Measurements from ENCODE around the gene IPO13.
A peak's percentile ranks its signal among the peaks of the same experiment; 100 is the strongest.

IPO13 gene

DNA sequence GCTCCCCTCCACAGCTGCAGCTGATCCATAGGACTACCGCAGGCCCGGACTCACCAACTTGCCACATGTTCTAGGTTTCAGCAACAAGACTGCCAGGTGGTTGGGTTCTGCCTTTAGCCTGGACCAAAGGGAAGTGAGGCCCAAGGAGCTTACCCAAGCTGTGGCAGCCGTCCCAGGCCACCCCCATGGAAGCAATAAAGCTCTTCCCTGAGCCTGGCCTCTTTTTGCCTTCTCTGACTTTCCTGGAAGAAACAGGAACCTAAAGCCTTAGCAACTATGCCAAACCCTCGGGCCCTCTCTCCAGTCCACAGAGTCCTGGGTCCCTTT lies 15.8 kb upstream of the IPO13 start:
- Histone ChIP-seq H2AFZ (ENCODE audit: low read length) (no peak overlapping the region), H4K20me1 (ENCODE audit: insufficient read depth, low read length) (no peaks in the 10 kb centered on the region), H3K4me2 (ENCODE audit: low read depth, low read length) (no peak overlapping the region), H3K27me3 (replicated peaks; ENCODE audit: insufficient read depth, low read length) (no peaks in the 10 kb centered on the region), H3K79me2 (ENCODE audit: low read length) (no peaks in the 10 kb centered on the region), H3K4me1 (ENCODE audit: low read length) (peaks cover 5% of the 10 kb centered on the region), H3K9ac (ENCODE audit: low read length) (no peak overlapping the region), H3K9me3 (replicated peaks; ENCODE audit: insufficient read depth, low read length) (no peaks in the 10 kb centered on the region), H3K27ac (ENCODE audit: low read length) (no peak overlapping the region), H3F3A (ENCODE audit: insufficient read depth, low read length) (no peaks in the 10 kb centered on the region), H3K36me3 (replicated peaks; ENCODE audit: insufficient read depth, low read length) (no peaks in the 10 kb centered on the region), H3K9me2 (replicated peaks; ENCODE audit: insufficient read depth, low read length) (no peaks in the 10 kb centered on the region), H3K4me3 (ENCODE audit: low read length) (no peak overlapping the region)
- no peak for TF ChIP-seq EZH2 (optimal IDR thresholded peaks at IDR 0.05; ENCODE audit: low read depth, low read length)
- TF ChIP-seq EZH2phosphoT487 (IDR thresholded peaks at IDR 0.05; ENCODE audit: low read length), result no peak
- TF ChIP-seq, protein P1, sequence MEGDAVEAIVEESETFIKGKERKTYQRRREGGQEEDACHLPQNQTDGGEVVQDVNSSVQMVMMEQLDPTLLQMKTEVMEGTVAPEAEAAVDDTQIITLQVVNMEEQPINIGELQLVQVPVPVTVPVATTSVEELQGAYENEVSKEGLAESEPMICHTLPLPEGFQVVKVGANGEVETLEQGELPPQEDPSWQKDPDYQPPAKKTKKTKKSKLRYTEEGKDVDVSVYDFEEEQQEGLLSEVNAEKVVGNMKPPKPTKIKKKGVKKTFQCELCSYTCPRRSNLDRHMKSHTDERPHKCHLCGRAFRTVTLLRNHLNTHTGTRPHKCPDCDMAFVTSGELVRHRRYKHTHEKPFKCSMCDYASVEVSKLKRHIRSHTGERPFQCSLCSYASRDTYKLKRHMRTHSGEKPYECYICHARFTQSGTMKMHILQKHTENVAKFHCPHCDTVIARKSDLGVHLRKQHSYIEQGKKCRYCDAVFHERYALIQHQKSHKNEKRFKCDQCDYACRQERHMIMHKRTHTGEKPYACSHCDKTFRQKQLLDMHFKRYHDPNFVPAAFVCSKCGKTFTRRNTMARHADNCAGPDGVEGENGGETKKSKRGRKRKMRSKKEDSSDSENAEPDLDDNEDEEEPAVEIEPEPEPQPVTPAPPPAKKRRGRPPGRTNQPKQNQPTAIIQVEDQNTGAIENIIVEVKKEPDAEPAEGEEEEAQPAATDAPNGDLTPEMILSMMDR (IDR thresholded peaks at IDR 0.05; ENCODE audit: low read length), result no peak
- DNase-seq, result no peak

DNA sequence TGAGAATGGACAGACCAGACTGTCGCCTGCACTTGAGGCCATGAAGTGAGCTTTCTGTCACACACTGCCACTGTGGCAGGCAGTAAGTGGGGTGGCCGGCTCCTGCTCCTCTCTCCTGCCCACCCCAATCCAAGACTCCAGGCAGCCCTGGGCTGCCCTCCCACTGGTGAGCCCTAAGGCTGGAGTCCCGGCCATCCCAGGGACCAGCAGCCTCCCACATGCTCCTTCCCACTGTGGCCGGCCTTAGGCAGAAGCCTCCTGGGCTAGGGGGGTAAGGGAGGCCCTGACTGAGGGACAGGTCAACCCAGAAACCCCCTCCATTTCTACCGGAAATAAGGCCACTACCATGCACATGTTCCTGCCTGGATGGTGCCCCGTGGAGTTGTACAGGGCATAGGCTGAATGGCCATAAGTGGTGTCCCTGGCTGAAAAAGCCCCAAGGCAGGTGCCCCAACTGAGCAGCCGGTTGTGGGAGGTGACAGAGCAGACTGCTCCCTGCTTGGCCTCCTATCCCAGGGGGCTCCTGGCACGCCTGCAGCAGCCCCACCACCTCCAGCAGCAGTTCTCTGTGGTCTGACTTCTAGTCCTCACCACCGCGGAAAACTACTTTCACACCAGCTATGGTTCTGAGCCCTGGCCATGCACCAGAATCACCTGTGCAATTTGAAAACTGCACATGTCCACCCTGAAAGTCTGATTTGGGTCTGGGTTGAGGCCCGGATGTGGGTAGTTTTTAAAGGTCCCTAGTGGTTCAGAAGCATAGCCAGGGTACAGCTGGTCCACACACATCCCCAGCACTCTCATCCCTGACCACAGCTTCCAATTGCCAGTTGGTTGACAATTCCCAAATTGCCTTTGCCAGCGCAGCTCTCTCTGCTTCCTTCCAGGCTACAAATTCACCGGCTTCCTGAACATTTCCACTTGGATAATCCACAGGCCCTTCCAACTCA lies 14.8 kb upstream of the IPO13 start:
- Histone ChIP-seq H3K4me1 (ENCODE audit: low read length) (peaks cover 5% of the 10 kb centered on the region), H3K9ac (ENCODE audit: low read length) (no peak overlapping the region), H4K20me1 (ENCODE audit: insufficient read depth, low read length) (no peaks in the 10 kb centered on the region), H3K4me2 (ENCODE audit: low read depth, low read length) (no peak overlapping the region), H3F3A (ENCODE audit: insufficient read depth, low read length) (no peaks in the 10 kb centered on the region), H3K4me3 (ENCODE audit: low read length) (no peak overlapping the region), H2AFZ (ENCODE audit: low read length) (no peak overlapping the region), H3K27me3 (replicated peaks; ENCODE audit: insufficient read depth, low read length) (no peaks in the 10 kb centered on the region), H3K79me2 (ENCODE audit: low read length) (no peaks in the 10 kb centered on the region), H3K9me3 (replicated peaks; ENCODE audit: insufficient read depth, low read length) (no peaks in the 10 kb centered on the region), H3K27ac (ENCODE audit: low read length) (no peak overlapping the region), H3K36me3 (replicated peaks; ENCODE audit: insufficient read depth, low read length) (no peaks in the 10 kb centered on the region), H3K9me2 (replicated peaks; ENCODE audit: insufficient read depth, low read length) (no peaks in the 10 kb centered on the region)
- TF ChIP-seq EZH2phosphoT487 (IDR thresholded peaks at IDR 0.05; ENCODE audit: low read length) (no peak), EZH2 (optimal IDR thresholded peaks at IDR 0.05; ENCODE audit: low read depth, low read length) (no peak)
- TF ChIP-seq, protein P1 (IDR thresholded peaks at IDR 0.05; ENCODE audit: low read length), result no peak
- peak; percentile 14 for DNase-seq

DNA sequence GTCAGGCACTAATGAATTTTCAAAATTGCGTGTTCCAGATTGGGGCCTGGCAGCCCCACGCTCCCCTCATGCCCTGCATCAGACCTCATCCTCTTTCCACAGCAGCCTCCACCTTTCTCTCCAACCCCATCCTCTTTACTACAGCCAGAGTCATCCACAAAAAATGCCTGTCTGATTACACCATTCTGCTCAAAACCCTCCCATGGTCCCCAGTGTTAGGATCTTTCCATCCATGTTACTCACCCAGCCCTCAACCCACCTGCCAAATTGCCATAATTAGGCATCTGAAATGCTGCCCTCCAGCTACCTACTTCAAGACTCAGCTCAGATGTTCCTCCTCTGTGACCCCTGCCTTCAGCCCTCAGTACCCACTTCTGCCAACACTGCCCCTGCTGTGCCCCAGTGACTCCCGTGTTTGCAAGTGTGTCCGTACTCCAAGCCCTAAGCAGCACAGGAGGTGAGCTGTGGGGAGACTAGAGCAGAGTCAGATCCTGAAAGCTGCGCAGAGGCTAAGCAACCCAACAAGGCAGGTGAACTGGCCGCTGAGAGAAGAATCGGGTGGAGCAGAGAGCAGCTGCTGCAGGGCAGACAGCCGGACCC lies 13.9 kb upstream of the IPO13 start:
- Histone ChIP-seq H3K36me3 (replicated peaks; ENCODE audit: insufficient read depth, low read length) (no peaks in the 10 kb centered on the region), H3K79me2 (ENCODE audit: low read length) (no peaks in the 10 kb centered on the region), H3K4me1 (ENCODE audit: low read length) (peaks cover 5% of the 10 kb centered on the region), H3K27me3 (replicated peaks; ENCODE audit: insufficient read depth, low read length) (no peaks in the 10 kb centered on the region), H3K9me3 (replicated peaks; ENCODE audit: insufficient read depth, low read length) (no peaks in the 10 kb centered on the region), H3K4me3 (ENCODE audit: low read length) (no peak overlapping the region), H3F3A (ENCODE audit: insufficient read depth, low read length) (no peaks in the 10 kb centered on the region), H4K20me1 (ENCODE audit: insufficient read depth, low read length) (no peaks in the 10 kb centered on the region), H3K9me2 (replicated peaks; ENCODE audit: insufficient read depth, low read length) (no peaks in the 10 kb centered on the region), H3K4me2 (ENCODE audit: low read depth, low read length) (no peak overlapping the region; the same call in 1 of the 2 replicates), H3K9ac (ENCODE audit: low read length) (no peak overlapping the region), H3K27ac (ENCODE audit: low read length) (no peak overlapping the region), H2AFZ (ENCODE audit: low read length) (no peak overlapping the region)
- DNase-seq, result no peak
- TF ChIP-seq EZH2 (optimal IDR thresholded peaks at IDR 0.05; ENCODE audit: low read depth, low read length) (no peak), EZH2phosphoT487 (IDR thresholded peaks at IDR 0.05; ENCODE audit: low read length) (no peak)
- TF ChIP-seq, protein P1 (IDR thresholded peaks at IDR 0.05; ENCODE audit: low read length), result no peak

All from MM.1S (cell line).